Mesenchymal stem cell (in vitro differentiated cells and primary cell): ENCODE results near the gene ADPRH.

Source experiments
- DNase-seq: peaks from one replicate; pipeline ENCODE4 v3.0.0-alpha.2; 2013
- H2AFZ ChIP-seq: one replicate; pipeline ENCODE4 v1.6.1; 2013; ENCODE audit warnings: low read depth, mild to moderate bottlenecking, control low read depth, inconsistent platforms, low read length, moderate library complexity
- H2AK5ac ChIP-seq: 2 replicates; pipeline ENCODE4 v1.6.1; 2013; ENCODE audit warnings: low read length, moderate library complexity, mild to moderate bottlenecking, inconsistent platforms; ENCODE audit not compliant: severe bottlenecking
- H2BK120ac ChIP-seq: one replicate; pipeline ENCODE4 v1.6.1; 2013; ENCODE audit warnings: low read depth, mild to moderate bottlenecking, inconsistent platforms, low read length, moderate library complexity
- H2BK12ac ChIP-seq, 2 experiments: one replicate each; pipeline ENCODE4 v1.6.1; 2013; ENCODE audit warnings: inconsistent platforms in 2 of 2, low read length in 2 of 2, mild to moderate bottlenecking in 2 of 2, moderate library complexity in 2 of 2, control low read depth in 1 of 2
- H2BK15ac ChIP-seq: one replicate; pipeline ENCODE4 v1.6.1; 2013; ENCODE audit warnings: mild to moderate bottlenecking, low read depth, inconsistent platforms; ENCODE audit not compliant: poor library complexity, severe bottlenecking
- H2BK5ac ChIP-seq: 2 replicates; pipeline ENCODE4 v1.6.1; 2013; ENCODE audit warnings: low read depth, mild to moderate bottlenecking, low read length, control low read depth, inconsistent platforms; ENCODE audit not compliant: poor library complexity, severe bottlenecking
- H3K14ac ChIP-seq, 2 experiments: one replicate each; pipeline ENCODE4 v1.6.1; 2013; ENCODE audit warnings: inconsistent platforms in 2 of 2, low read length in 2 of 2, control low read depth in 1 of 2, mild to moderate bottlenecking in 1 of 2, moderate library complexity in 1 of 2
- H3K18ac ChIP-seq, 2 experiments: one replicate each; pipeline ENCODE4 v1.6.1; 2013; ENCODE audit warnings: inconsistent platforms in 2 of 2, low read length in 2 of 2, control low read depth in 1 of 2, low read depth in 1 of 2, mild to moderate bottlenecking in 1 of 2
- H3K23ac ChIP-seq, 2 experiments: one replicate each; pipeline ENCODE4 v1.6.1; 2013; ENCODE audit warnings: inconsistent platforms in 2 of 2, low read length in 2 of 2, mild to moderate bottlenecking in 2 of 2, moderate library complexity in 2 of 2, control low read depth in 1 of 2
- H3K27ac ChIP-seq: 2 replicates; pipeline ENCODE4 v1.5.1; 2013; ENCODE audit warnings: mild to moderate bottlenecking, moderate library complexity, low read length, control low read depth, inconsistent platforms; ENCODE audit not compliant: poor library complexity, severe bottlenecking
- H3K27me3 ChIP-seq, 2 experiments: 2 replicates each; pipeline versions ENCODE4 v1.6.1 to v1.7.0; 2013; ENCODE audit warnings: low read length in 2 of 2, mild to moderate bottlenecking in 2 of 2, moderate library complexity in 2 of 2, control low read depth in 1 of 2, inconsistent platforms in 1 of 2; ENCODE audit not compliant: control insufficient read depth in 1 of 2, insufficient read depth in 1 of 2
- H3K36me3 ChIP-seq, 2 experiments: 2 replicates each; pipeline versions ENCODE4 v1.6.1 to v1.7.0; 2013; ENCODE audit warnings: low read length in 2 of 2, control low read depth in 1 of 2, inconsistent platforms in 1 of 2, low read depth in 1 of 2, mild to moderate bottlenecking in 1 of 2; ENCODE audit not compliant: insufficient read depth in 2 of 2, control insufficient read depth in 1 of 2
- H3K4ac ChIP-seq, 2 experiments: one replicate each; pipeline ENCODE4 v1.6.1; 2013; ENCODE audit warnings: inconsistent platforms in 2 of 2, low read length in 2 of 2, mild to moderate bottlenecking in 2 of 2, moderate library complexity in 2 of 2, control low read depth in 1 of 2, low read depth in 1 of 2
- H3K4me1 ChIP-seq: 2 replicates; pipeline ENCODE4 v1.6.1; 2013; ENCODE audit warnings: low read depth, low read length, control low read depth; ENCODE audit not compliant: control insufficient read depth, insufficient read depth
- H3K4me2 ChIP-seq: 2 replicates; pipeline ENCODE4 v1.6.1; 2013; ENCODE audit warnings: low read length, mild to moderate bottlenecking, inconsistent platforms; ENCODE audit not compliant: poor library complexity, severe bottlenecking
- H3K4me3 ChIP-seq, 2 experiments: 2 replicates each; pipeline versions ENCODE4 v1.5.1 to v1.7.0; 2013; ENCODE audit warnings: low read length in 2 of 2, mild to moderate bottlenecking in 2 of 2, control low read depth in 1 of 2, low read depth in 1 of 2; ENCODE audit not compliant: insufficient read depth in 1 of 2
- H3K79me1 ChIP-seq: replicated peaks from 2 replicates; pipeline ENCODE4 v1.6.1; 2013; ENCODE audit warnings: mild to moderate bottlenecking, control low read depth, low read length, inconsistent platforms; ENCODE audit not compliant: poor library complexity, severe bottlenecking
- H3K9ac ChIP-seq: 2 replicates; pipeline ENCODE4 v1.7.0; 2013; ENCODE audit warnings: mild to moderate bottlenecking, low read length, moderate library complexity
- H3K9me3 ChIP-seq: 2 replicates; pipeline ENCODE4 v1.7.0; 2013; ENCODE audit warnings: mild to moderate bottlenecking, low read length; ENCODE audit not compliant: control insufficient read depth
- H4K8ac ChIP-seq: one replicate; pipeline ENCODE4 v1.6.1; 2013; ENCODE audit warnings: inconsistent platforms, mild to moderate bottlenecking, low read length, moderate library complexity
- H4K91ac ChIP-seq: one replicate; pipeline ENCODE4 v1.6.1; 2013; ENCODE audit warnings: mild to moderate bottlenecking, low read length, inconsistent platforms
- WGBS: methylation state at CpG from one replicate; pipeline ENCODE4 v1.1.7; 2013; ENCODE audit warnings: mixed read lengths; 5-methylcytosine and 5-hydroxymethylcytosine counted together

The ADPRH gene

GRCh38 chr3:119630128-119630879, 51.0 kb downstream of the ADPRH start:
- H3K23ac ChIP-seq = no peak overlapping the region
- H3K27ac ChIP-seq = no peak overlapping the region
- WGBS = 94% methylated on average over 4 of the region's 8 CpGs
- no peaks in the 10 kb centered on the region for H3K79me1 ChIP-seq
- H2BK15ac ChIP-seq = peak overlapping the region; percentile 73
- H4K8ac ChIP-seq = peak overlapping the region; percentile 84
- no peak overlapping the region for H3K4ac ChIP-seq
- peak overlapping the region; percentile 70 to 80 for H2BK12ac ChIP-seq
- peak overlapping the region in 1 of 2 experiments; percentile 28 for H3K4me3 ChIP-seq
- H3K4me1 ChIP-seq = peaks cover 10% of the 10 kb centered on the region
- H3K18ac ChIP-seq = peak overlapping the region in 1 of 2 experiments; percentile 68
- DNase-seq = peak; percentile 71
- no peaks in the 10 kb centered on the region for H3K27me3 ChIP-seq
- H2BK120ac ChIP-seq = peak overlapping the region; percentile 36
- no peaks in the 10 kb centered on the region for H3K9me3 ChIP-seq
- H3K36me3 ChIP-seq = no peaks in the 10 kb centered on the region
- H2AK5ac ChIP-seq = peak overlapping the region; percentile 36
- H3K4me2 ChIP-seq = no peak overlapping the region
- no peak overlapping the region for H2BK5ac ChIP-seq
- H3K9ac ChIP-seq = peak overlapping the region; percentile 80
- H4K91ac ChIP-seq = peak overlapping the region; percentile 84
- H2AFZ ChIP-seq = peak overlapping the region; percentile 36
- H3K14ac ChIP-seq = no peak overlapping the region

- Histone ChIP-seq H4K91ac (no peak overlapping the region), H2BK120ac (no peak overlapping the region), H3K9me3 (no peaks in the 10 kb centered on the region), H3K36me3 (no peaks in the 10 kb centered on the region), H2BK12ac (peak overlapping the region in 1 of 2 experiments; percentile 0), H3K14ac (no peak overlapping the region), H3K23ac (no peak overlapping the region), H3K18ac (no peak overlapping the region), H3K79me1 (no peaks in the 10 kb centered on the region), H4K8ac (no peak overlapping the region), H2BK15ac (no peak overlapping the region), H3K9ac (peak overlapping the region; percentile 80), H3K4me1 (peaks cover 6% of the 10 kb centered on the region), H3K27ac (no peak overlapping the region), H2AK5ac (no peak overlapping the region), H3K4me3 (peak overlapping the region in 1 of 2 experiments; percentile 28), H3K4ac (no peak overlapping the region), H2BK5ac (no peak overlapping the region), H2AFZ (no peak overlapping the region), H3K27me3 (no peaks in the 10 kb centered on the region), H3K4me2 (no peak overlapping the region)
- no peak for DNase-seq
- 95% methylated on average over 7 of the region's 7 CpGs for WGBS
These were observed 51.6 kb downstream of the ADPRH start for GRCh38 chr3:119630880-119631329.

GRCh38 chr3:119631516-119631915, 52.2 kb downstream of the ADPRH start:
- Histone ChIP-seq H2AK5ac (no peak overlapping the region), H3K9me3 (no peaks in the 10 kb centered on the region), H3K9ac (peak overlapping the region; percentile 80), H3K4ac (no peak overlapping the region), H3K27ac (no peak overlapping the region), H3K36me3 (no peaks in the 10 kb centered on the region), H3K4me2 (no peak overlapping the region), H3K18ac (no peak overlapping the region), H3K14ac (no peak overlapping the region), H3K79me1 (no peaks in the 10 kb centered on the region), H3K27me3 (no peaks in the 10 kb centered on the region), H2BK15ac (no peak overlapping the region), H3K4me3 (no peak overlapping the region), H4K91ac (no peak overlapping the region), H4K8ac (no peak overlapping the region), H2BK12ac (no peak overlapping the region), H2BK5ac (no peak overlapping the region), H2BK120ac (no peak overlapping the region), H3K23ac (no peak overlapping the region), H3K4me1 (peaks cover 3% of the 10 kb centered on the region), H2AFZ (no peak overlapping the region)
- WGBS = 86% methylated on average over 3 of the region's 3 CpGs
- DNase-seq = no peak

- DNase-seq = no peak
These were observed 52.9 kb downstream of the ADPRH start for GRCh38 chr3:119632216-119632615.

More at GRCh38 chr3:119632216-119632615, 52.9 kb downstream of the ADPRH start:
- Histone ChIP-seq H2BK15ac (no peak overlapping the region), H3K9me3 (no peaks in the 10 kb centered on the region), H3K4me2 (no peak overlapping the region), H3K14ac (no peak overlapping the region), H3K4me1 (peaks cover 3% of the 10 kb centered on the region), H3K18ac (no peak overlapping the region), H2BK120ac (no peak overlapping the region), H2AK5ac (no peak overlapping the region), H3K23ac (no peak overlapping the region), H2BK12ac (no peak overlapping the region), H3K79me1 (no peaks in the 10 kb centered on the region), H3K4ac (peak overlapping the region in 1 of 2 experiments; percentile 24), H3K27ac (no peak overlapping the region), H4K91ac (no peak overlapping the region), H3K4me3 (no peak overlapping the region), H2BK5ac (no peak overlapping the region), H2AFZ (no peak overlapping the region), H4K8ac (peak overlapping the region; percentile 52), H3K27me3 (no peaks in the 10 kb centered on the region), H3K36me3 (no peaks in the 10 kb centered on the region), H3K9ac (no peak overlapping the region)
- 86% methylated on average over 4 of the region's 4 CpGs for WGBS
